ENCODE results near the gene LTBP1. TPM values are rescaled to one million over a fixed set of nuclear protein-coding genes. Genes with fewer than 3 reads are reported as not detected.
"Not testable (repeated sequence)": the region's sequence is repeated elsewhere in the genome, so short reads cannot be mapped to it uniquely, and the experiment has no call there.

Gene LTBP1
- polyA plus RNA-seq, 2 donors: 4.3 to 13.9 TPM

DNA sequence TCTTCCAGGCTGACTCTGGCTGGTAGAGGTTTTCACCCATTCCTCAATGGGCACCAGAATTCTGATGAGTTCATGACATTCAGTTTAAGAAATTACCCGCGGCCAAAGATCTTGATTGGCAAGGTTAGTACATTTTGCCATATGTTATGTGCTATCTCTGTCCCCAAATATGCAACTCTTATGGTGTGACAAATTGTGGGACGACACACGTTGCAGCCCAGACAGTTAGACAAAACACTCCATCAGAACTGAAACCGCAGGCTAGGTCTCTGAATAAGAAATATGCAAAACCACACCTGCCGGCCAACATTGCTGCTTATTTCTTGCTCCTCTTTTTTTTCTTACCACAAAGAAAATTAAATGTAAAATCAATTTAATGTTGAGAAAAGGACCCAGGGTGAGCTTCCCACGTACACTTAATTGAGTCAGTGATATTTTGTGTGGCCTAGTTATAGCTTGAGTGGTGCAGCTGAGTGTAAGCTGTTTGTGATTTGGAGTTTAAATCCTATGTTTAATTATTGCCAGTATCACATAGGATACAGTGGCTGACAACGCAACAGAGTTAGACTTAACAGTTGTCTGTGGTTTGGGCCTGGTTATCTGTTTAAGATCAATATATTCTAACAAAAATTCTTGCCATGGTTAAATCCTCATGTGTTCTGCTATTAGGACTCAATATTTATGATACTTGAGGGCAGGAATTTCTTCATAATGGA lies 35.7 kb upstream of the LTBP1 start:
- H3K4me1 ChIP-seq (ENCODE audit: control insufficient read depth in 2 of 2, insufficient read depth in 2 of 2, low read length in 1 of 2): no peaks in the 10 kb centered on the region
- no peak overlapping the region for H3K27ac ChIP-seq (ENCODE audit: low read depth in 2 of 2, low read length in 1 of 2)
- no peaks in the 10 kb centered on the region for H3K9me3 ChIP-seq (ENCODE audit: control insufficient read depth in 2 of 2, insufficient read depth in 1 of 2, low read depth in 1 of 2, low read length in 1 of 2)
- H3K27me3 ChIP-seq (ENCODE audit: control insufficient read depth in 1 of 2, insufficient read depth in 2 of 2, low read length in 2 of 2): no peaks in the 10 kb centered on the region
- no peak overlapping the region for H3K4me3 ChIP-seq (ENCODE audit: low read depth in 1 of 2, low read length in 2 of 2)
- H3K36me3 ChIP-seq (ENCODE audit: control insufficient read depth in 2 of 2, insufficient read depth in 2 of 2, low read length in 1 of 2): no peaks in the 10 kb centered on the region
- 84 to 86% methylated on average over 8 of the region's 8 CpGs for WGBS, 2 donors

DNA sequence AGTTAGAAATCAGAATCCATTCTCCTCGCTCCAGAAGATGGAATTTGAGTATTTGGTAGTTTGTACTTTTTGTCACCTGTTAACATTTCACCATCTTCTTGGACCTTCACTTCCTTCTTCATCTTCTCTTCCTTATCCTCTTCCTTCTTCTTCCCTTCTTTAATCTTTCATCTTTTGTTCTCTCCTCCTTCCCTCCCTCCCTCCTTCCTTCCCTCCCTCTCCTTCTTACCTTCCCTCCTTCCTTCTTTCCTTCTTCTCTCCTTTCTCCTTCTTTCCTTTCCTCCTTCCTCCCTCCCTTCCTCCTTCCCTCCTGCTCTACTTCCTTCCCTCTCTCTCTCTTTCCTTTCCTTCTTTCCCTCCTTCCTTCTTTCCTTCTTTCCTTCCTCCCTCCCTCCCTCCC lies 31.1 kb upstream of the LTBP1 start:
- H3K4me1 ChIP-seq (ENCODE audit: control insufficient read depth in 2 of 2, insufficient read depth in 2 of 2, low read length in 1 of 2): no peaks in the 10 kb centered on the region
- H3K27ac ChIP-seq (ENCODE audit: low read depth in 2 of 2, low read length in 1 of 2): no peak overlapping the region
- H3K9me3 ChIP-seq (ENCODE audit: control insufficient read depth in 2 of 2, insufficient read depth in 1 of 2, low read depth in 1 of 2, low read length in 1 of 2): no peaks in the 10 kb centered on the region
- H3K27me3 ChIP-seq (ENCODE audit: control insufficient read depth in 1 of 2, insufficient read depth in 2 of 2, low read length in 2 of 2): no peaks in the 10 kb centered on the region
- 81 to 100% methylated on average over 1 of the region's 1 CpG for WGBS, 2 donors
- no peak overlapping the region for H3K4me3 ChIP-seq (ENCODE audit: low read depth in 1 of 2, low read length in 2 of 2)
- H3K36me3 ChIP-seq (ENCODE audit: control insufficient read depth in 2 of 2, insufficient read depth in 2 of 2, low read length in 1 of 2): no peaks in the 10 kb centered on the region

DNA sequence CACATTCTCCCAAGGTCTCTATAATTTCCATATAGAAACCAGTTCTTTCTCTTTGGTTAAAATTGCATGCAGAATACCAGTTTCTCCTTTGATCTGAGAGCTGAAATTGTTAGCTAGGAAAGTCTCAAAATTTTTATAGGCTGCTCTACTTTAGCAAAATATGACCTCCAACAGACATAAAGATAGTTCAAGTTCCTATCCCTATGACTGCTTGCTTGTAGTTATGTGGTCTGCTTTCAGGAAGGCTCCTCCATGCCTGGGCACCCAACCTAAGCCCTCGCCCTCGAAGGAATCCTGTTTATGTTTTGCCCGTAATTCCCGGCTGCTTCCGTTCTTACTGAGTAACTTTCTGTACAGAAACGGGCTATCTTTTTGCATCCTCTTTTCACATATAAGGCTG lies 28.0 kb upstream of the LTBP1 start:
- Histone ChIP-seq H3K4me1 (ENCODE audit: control insufficient read depth in 2 of 2, insufficient read depth in 2 of 2, low read length in 1 of 2) (no peaks in the 10 kb centered on the region), H3K4me3 (ENCODE audit: low read depth in 1 of 2, low read length in 2 of 2) (no peak overlapping the region), H3K36me3 (ENCODE audit: control insufficient read depth in 2 of 2, insufficient read depth in 2 of 2, low read length in 1 of 2) (no peaks in the 10 kb centered on the region), H3K9me3 (ENCODE audit: control insufficient read depth in 2 of 2, insufficient read depth in 1 of 2, low read depth in 1 of 2, low read length in 1 of 2) (no peaks in the 10 kb centered on the region), H3K27me3 (ENCODE audit: control insufficient read depth in 1 of 2, insufficient read depth in 2 of 2, low read length in 2 of 2) (no peaks in the 10 kb centered on the region), H3K27ac (ENCODE audit: low read depth in 2 of 2, low read length in 1 of 2) (no peak overlapping the region)
- WGBS, 2 donors: 84 to 86% methylated on average over 6 of the region's 6 CpGs

DNA sequence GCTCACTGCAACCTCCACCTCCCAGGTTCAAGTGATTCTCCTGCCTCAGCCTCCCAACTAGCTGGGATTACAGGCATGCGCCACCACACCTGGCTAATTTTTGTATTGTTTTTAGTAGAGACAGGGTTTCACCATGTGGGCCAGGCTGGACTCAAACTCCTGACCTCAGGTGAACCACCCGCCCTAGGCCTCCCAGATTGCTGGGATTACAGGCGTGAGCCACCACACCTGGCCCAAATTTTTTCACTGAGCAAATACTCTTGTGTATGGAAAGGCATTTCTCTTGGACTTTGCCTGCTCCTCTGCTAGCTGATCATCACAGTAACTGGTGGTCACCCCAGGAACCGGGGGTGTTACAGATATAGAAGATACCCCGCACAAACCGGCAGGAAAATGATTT lies 26.9 kb upstream of the LTBP1 start:
- not testable (repeated sequence) for H3K27ac ChIP-seq (ENCODE audit: low read depth in 2 of 2, low read length in 1 of 2); H3K36me3 ChIP-seq (ENCODE audit: control insufficient read depth in 2 of 2, insufficient read depth in 2 of 2, low read length in 1 of 2); H3K4me3 ChIP-seq (ENCODE audit: low read depth in 1 of 2, low read length in 2 of 2); H3K4me1 ChIP-seq (ENCODE audit: control insufficient read depth in 2 of 2, insufficient read depth in 2 of 2, low read length in 1 of 2); H3K27me3 ChIP-seq (ENCODE audit: control insufficient read depth in 1 of 2, insufficient read depth in 2 of 2, low read length in 2 of 2); H3K9me3 ChIP-seq (ENCODE audit: control insufficient read depth in 2 of 2, insufficient read depth in 1 of 2, low read depth in 1 of 2, low read length in 1 of 2)
- 93 to 96% methylated on average over 6 of the region's 6 CpGs for WGBS, 2 donors

DNA sequence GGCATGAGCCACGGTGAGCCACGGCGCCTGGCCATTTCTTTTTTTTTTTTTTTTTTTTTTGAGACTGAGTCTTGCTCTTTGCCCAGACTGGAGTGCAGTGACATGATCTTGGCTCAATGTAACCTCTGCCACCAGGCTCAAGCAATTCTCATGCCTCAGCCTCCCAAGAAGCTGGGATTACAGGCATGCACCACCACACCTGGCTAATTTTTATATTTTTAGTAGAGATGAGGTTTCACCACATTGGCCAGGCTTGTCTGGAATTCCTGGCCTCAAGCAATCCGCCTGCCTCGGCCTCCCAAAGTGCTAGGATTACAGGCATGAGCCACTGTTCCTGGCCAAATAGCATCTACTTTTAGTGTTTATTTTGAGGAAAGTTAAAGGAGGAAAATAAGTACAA lies 25.3 kb upstream of the LTBP1 start:
- H3K27ac ChIP-seq (ENCODE audit: low read depth in 2 of 2, low read length in 1 of 2); H3K9me3 ChIP-seq (ENCODE audit: control insufficient read depth in 2 of 2, insufficient read depth in 1 of 2, low read depth in 1 of 2, low read length in 1 of 2); H3K4me1 ChIP-seq (ENCODE audit: control insufficient read depth in 2 of 2, insufficient read depth in 2 of 2, low read length in 1 of 2); H3K36me3 ChIP-seq (ENCODE audit: control insufficient read depth in 2 of 2, insufficient read depth in 2 of 2, low read length in 1 of 2); H3K27me3 ChIP-seq (ENCODE audit: control insufficient read depth in 1 of 2, insufficient read depth in 2 of 2, low read length in 2 of 2); H3K4me3 ChIP-seq (ENCODE audit: low read depth in 1 of 2, low read length in 2 of 2): not testable (repeated sequence)
- 94 to 95% methylated on average over 5 of the region's 5 CpGs for WGBS, 2 donors

DNA sequence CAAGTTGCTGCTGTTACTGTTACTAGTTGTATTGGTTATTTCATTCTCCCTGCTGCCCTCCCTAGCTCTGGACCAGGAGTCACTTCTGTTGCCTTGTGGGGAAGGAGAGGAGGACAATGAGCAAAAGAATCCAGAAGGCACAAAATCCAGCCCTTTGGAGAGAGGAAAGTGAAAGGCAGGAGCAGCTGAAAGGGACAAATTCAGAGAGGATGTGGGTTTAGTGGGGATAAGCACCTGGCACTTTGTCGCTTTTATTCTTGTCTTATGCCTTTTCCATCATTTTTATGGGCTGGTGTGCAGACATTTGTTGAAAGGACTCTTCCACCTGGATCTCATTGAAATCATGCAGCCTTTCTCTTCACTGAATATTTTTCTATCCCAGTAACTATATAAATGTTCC lies 24.3 kb upstream of the LTBP1 start:
- no peak overlapping the region for H3K4me3 ChIP-seq (ENCODE audit: low read depth in 1 of 2, low read length in 2 of 2)

DNA sequence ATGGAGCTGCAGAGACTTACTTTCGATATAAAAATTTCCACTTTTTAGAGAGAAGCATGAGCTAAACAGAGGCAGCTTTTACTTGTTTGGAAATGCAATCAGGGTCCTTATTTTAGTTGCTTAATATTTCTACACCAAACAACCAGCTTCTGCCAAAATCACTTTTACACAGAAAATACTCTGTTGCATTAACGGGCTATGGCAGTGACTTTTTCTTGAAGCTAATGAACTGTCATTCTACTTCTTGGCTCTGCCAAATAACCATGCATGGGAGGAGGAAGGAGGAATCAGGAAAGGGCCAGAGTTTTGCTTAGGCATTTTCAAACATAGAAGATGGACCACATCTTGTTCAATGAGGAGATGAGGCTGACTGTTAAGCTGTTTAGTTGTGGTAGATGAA lies 23.6 kb upstream of the LTBP1 start:
- no peaks in the 10 kb centered on the region for H3K4me1 ChIP-seq (ENCODE audit: control insufficient read depth in 2 of 2, insufficient read depth in 2 of 2, low read length in 1 of 2)
- 78 to 84% methylated on average over 2 of the region's 2 CpGs for WGBS, 2 donors
- no peaks in the 10 kb centered on the region for H3K9me3 ChIP-seq (ENCODE audit: control insufficient read depth in 2 of 2, insufficient read depth in 1 of 2, low read depth in 1 of 2, low read length in 1 of 2)
- no peak overlapping the region for H3K27ac ChIP-seq (ENCODE audit: low read depth in 2 of 2, low read length in 1 of 2)
- H3K27me3 ChIP-seq (ENCODE audit: control insufficient read depth in 1 of 2, insufficient read depth in 2 of 2, low read length in 2 of 2): no peaks in the 10 kb centered on the region
- no peaks in the 10 kb centered on the region for H3K36me3 ChIP-seq (ENCODE audit: control insufficient read depth in 2 of 2, insufficient read depth in 2 of 2, low read length in 1 of 2)
- H3K4me3 ChIP-seq (ENCODE audit: low read depth in 1 of 2, low read length in 2 of 2): no peak overlapping the region

More for the DNA sequence above, 24.3 kb upstream of the LTBP1 start:
- Histone ChIP-seq H3K9me3 (ENCODE audit: control insufficient read depth in 2 of 2, insufficient read depth in 1 of 2, low read depth in 1 of 2, low read length in 1 of 2) (no peaks in the 10 kb centered on the region), H3K27me3 (ENCODE audit: control insufficient read depth in 1 of 2, insufficient read depth in 2 of 2, low read length in 2 of 2) (no peaks in the 10 kb centered on the region), H3K27ac (ENCODE audit: low read depth in 2 of 2, low read length in 1 of 2) (no peak overlapping the region), H3K36me3 (ENCODE audit: control insufficient read depth in 2 of 2, insufficient read depth in 2 of 2, low read length in 1 of 2) (no peaks in the 10 kb centered on the region), H3K4me1 (ENCODE audit: control insufficient read depth in 2 of 2, insufficient read depth in 2 of 2, low read length in 1 of 2) (no peaks in the 10 kb centered on the region)
- 93 to 94% methylated on average over 1 of the region's 1 CpG for WGBS, 2 donors

DNA sequence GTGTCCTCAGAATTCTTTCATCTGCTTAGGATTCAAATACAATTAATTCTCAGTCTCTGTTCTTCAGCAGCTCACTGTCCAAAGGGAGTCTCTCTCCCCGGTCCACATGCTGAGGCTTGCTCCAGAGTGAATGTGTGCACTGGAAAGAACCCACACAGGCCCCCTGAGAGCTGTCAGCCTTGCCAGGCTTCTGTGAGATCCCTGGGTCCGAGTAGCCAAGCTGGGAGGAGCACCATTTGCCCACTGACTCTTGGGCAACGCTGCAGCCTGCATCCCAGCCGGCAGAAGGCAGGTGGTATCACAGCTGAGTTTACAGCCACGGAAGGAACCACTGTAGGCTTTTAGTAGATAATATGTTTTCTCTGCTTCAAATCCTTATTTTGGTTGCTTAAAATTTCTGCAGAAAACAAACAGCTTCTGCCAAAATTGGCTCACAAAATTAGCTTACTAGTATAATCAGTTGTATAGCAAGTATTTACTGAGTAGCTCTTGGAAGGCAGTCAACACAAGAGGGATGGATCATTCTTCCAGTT lies 21.4 kb upstream of the LTBP1 start:
- Histone ChIP-seq H3K9me3 (ENCODE audit: control insufficient read depth in 2 of 2, insufficient read depth in 1 of 2, low read depth in 1 of 2, low read length in 1 of 2) (no peaks in the 10 kb centered on the region), H3K36me3 (ENCODE audit: control insufficient read depth in 2 of 2, insufficient read depth in 2 of 2, low read length in 1 of 2) (no peaks in the 10 kb centered on the region), H3K27me3 (ENCODE audit: control insufficient read depth in 1 of 2, insufficient read depth in 2 of 2, low read length in 2 of 2) (no peaks in the 10 kb centered on the region), H3K27ac (ENCODE audit: low read depth in 2 of 2, low read length in 1 of 2) (no peak overlapping the region), H3K4me3 (ENCODE audit: low read depth in 1 of 2, low read length in 2 of 2) (no peak overlapping the region), H3K4me1 (ENCODE audit: control insufficient read depth in 2 of 2, insufficient read depth in 2 of 2, low read length in 1 of 2) (no peaks in the 10 kb centered on the region)
- 58 to 75% methylated on average over 5 of the region's 5 CpGs for WGBS, 2 donors

DNA sequence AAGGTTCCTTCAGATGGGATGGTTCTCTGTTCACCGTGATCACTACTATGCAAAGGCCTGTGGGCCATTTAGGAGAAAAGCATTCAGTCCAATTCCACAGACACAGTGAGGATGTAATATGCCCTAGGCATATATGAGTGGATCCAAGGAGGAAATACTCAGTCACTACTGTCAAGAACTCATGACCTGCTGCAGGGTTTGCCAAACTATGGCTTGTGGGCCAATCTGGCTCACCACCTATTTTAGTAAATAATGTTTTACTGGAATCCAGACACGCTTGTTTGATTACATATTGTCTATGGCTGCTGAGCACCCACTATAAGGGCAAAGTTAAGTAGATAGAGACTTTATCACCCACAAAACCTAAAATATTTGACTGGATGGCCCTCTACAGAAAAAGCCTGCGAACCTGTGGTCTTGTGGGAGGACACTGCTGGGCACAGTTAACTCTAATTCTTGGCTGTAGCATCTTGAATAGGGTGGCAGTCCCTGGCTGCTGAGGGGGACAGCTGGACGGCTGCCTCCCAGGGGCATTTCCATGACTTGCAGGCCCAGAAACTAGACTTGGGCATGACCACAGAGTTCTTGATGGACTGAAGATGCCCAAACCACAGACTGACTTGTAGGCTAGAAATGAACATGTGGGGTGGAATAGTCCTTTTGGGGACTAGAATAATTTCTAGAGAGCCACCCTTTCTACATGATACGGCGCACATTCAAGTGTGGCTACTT lies 20.6 kb upstream of the LTBP1 start:
- no peak overlapping the region for H3K27ac ChIP-seq (ENCODE audit: low read depth in 2 of 2, low read length in 1 of 2)
- H3K36me3 ChIP-seq (ENCODE audit: control insufficient read depth in 2 of 2, insufficient read depth in 2 of 2, low read length in 1 of 2): no peaks in the 10 kb centered on the region
- no peaks in the 10 kb centered on the region for H3K9me3 ChIP-seq (ENCODE audit: control insufficient read depth in 2 of 2, insufficient read depth in 1 of 2, low read depth in 1 of 2, low read length in 1 of 2)
- 89 to 90% methylated on average over 6 of the region's 6 CpGs for WGBS, 2 donors
- no peaks in the 10 kb centered on the region for H3K4me1 ChIP-seq (ENCODE audit: control insufficient read depth in 2 of 2, insufficient read depth in 2 of 2, low read length in 1 of 2)
- H3K4me3 ChIP-seq (ENCODE audit: low read depth in 1 of 2, low read length in 2 of 2): no peak overlapping the region
- H3K27me3 ChIP-seq (ENCODE audit: control insufficient read depth in 1 of 2, insufficient read depth in 2 of 2, low read length in 2 of 2): no peaks in the 10 kb centered on the region

DNA sequence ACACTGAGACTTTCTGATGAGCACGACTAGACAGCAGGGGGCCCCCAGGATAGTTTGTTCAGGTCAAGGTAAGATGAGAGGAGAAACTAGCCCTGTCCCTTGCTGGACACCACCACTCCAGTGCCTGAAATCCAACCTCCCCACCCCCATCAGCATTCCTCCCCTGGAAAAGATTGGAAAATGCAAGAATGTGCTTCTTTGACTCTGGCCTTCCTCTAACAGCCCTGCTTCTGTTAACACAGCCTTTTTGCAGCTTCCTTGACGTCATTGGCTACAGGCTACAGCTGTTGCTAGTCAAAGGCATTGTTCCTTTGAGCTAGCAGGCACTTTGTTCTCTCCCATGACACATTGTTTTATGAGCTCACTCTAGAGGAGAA lies 20.1 kb upstream of the LTBP1 start:
- WGBS, 2 donors: 63 to 64% methylated on average over 2 of the region's 2 CpGs
- no peaks in the 10 kb centered on the region for H3K9me3 ChIP-seq (ENCODE audit: control insufficient read depth in 2 of 2, insufficient read depth in 1 of 2, low read depth in 1 of 2, low read length in 1 of 2)
- no peak overlapping the region for H3K27ac ChIP-seq (ENCODE audit: low read depth in 2 of 2, low read length in 1 of 2)
- H3K4me3 ChIP-seq (ENCODE audit: low read depth in 1 of 2, low read length in 2 of 2): no peak overlapping the region
- no peaks in the 10 kb centered on the region for H3K36me3 ChIP-seq (ENCODE audit: control insufficient read depth in 2 of 2, insufficient read depth in 2 of 2, low read length in 1 of 2)
- H3K4me1 ChIP-seq (ENCODE audit: control insufficient read depth in 2 of 2, insufficient read depth in 2 of 2, low read length in 1 of 2): no peaks in the 10 kb centered on the region
- H3K27me3 ChIP-seq (ENCODE audit: control insufficient read depth in 1 of 2, insufficient read depth in 2 of 2, low read length in 2 of 2): no peaks in the 10 kb centered on the region

All from esophagus (tissue), 2 donors.